Measurements from ENCODE around the gene TEX2. TPM values are rescaled to one million over a fixed set of nuclear protein-coding genes. Genes with fewer than 3 reads are reported as not detected.

TEX2 gene
- total RNA-seq, 1 experiment from 2014 or later: 20.1 TPM

DNA sequence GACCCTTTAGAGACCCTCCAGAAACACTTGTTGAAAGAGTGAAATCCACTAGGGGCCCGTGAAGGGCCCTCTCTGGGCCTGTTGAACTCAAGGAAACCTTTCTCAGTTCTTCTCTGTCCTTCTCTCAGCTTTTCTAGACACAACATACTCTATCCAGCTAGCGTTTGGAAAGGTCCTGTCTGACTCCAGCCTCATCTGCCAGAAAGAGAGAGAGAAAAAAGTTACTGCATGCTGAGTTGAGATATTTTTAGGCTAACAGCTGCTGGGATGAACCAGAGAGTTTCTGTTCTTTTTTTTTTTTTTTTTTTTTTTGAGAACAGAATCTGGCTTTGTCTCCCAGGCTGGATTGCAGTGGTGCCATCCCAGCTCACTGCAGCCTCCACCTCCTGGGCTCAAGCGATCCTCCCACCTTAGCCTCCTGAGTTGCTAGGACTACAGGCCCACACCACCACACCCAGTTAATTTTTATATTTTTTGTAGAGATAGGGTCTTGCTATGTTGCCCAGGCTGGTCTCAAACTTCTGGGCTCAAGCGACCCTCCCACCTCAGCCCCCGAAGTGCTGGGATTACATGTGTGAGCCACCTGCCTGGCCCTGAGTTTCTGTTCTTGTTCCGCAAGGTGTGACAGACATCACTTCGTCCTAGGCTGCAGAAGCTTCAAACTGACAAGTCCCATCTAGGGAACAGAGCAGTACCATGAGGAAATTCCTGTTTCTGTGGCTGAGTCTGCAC lies 14.9 kb upstream of the TEX2 start:
- H3K4me1 ChIP-seq (ENCODE audit: control insufficient read depth, insufficient read depth, low read length): no peaks in the 10 kb centered on the region
- H3K27ac ChIP-seq (ENCODE audit: low read length): no peak overlapping the region
- TF ChIP-seq REST (IDR thresholded peaks at IDR 0.05; ENCODE audit: insufficient read depth in 1 of 2, low read depth in 2 of 2, low read length in 1 of 2) (no peak), POLR2AphosphoS5 (IDR thresholded peaks at IDR 0.05; ENCODE audit: low read depth, low read length) (no peak), SIN3A (IDR thresholded peaks at IDR 0.05; ENCODE audit: borderline replicate concordance, insufficient read depth, low read depth, low read length) (no peak), CTCF (IDR thresholded peaks at IDR 0.05) (no peak), TCF7L2 (IDR thresholded peaks at IDR 0.05; ENCODE audit: low read depth, low read length) (no peak)
- ChIA-PET CTCF (no interaction called here), POLR2A (interaction anchor here (0.6 to 0.7 kb wide), 2 partner anchors 12 to 52 kb away, joined by 3 read pairs; no protein-coding TSS in a partner anchor)
- H3K36me3 ChIP-seq (ENCODE audit: control insufficient read depth, insufficient read depth, low read length): no peaks in the 10 kb centered on the region
- BruUV-seq (replicated peaks): no TSS peak
- no peak overlapping the region for H3K4me3 ChIP-seq (ENCODE audit: low read depth in 2 of 2, low read length in 2 of 2)
- intact Hi-C loops (cut with micrococcal nuclease; ENCODE audit: unreplicated experiment): no loop called here
- no peaks in the 10 kb centered on the region for H3K27me3 ChIP-seq (ENCODE audit: control insufficient read depth, insufficient read depth, low read length)
- ATAC-seq (no peak), DNase-seq (ENCODE audit: low read depth, low spot score) (no peak)
- in situ Hi-C loops (cut with HindIII; ENCODE audit: low pct_unique_long_range_greater_than_20kb, low sequenced_read_pairs): no loop called here
- H3K9me3 ChIP-seq (ENCODE audit: control insufficient read depth, insufficient read depth, low read depth, low read length): no peaks in the 10 kb centered on the region

GRCh38 chr17:64276961-64277505 lies 14.0 kb upstream of the TEX2 start:
- no peaks in the 10 kb centered on the region for H3K9me3 ChIP-seq (ENCODE audit: control insufficient read depth, insufficient read depth, low read depth, low read length)
- in situ Hi-C loops (cut with HindIII; ENCODE audit: low pct_unique_long_range_greater_than_20kb, low sequenced_read_pairs): no loop called here
- H3K27me3 ChIP-seq (ENCODE audit: control insufficient read depth, insufficient read depth, low read length): no peaks in the 10 kb centered on the region
- DNase-seq (ENCODE audit: low read depth, low spot score) (no peak), ATAC-seq (no peak)
- no TSS peak for BruUV-seq (replicated peaks)
- TF ChIP-seq CTCF (IDR thresholded peaks at IDR 0.05) (no peak), REST (IDR thresholded peaks at IDR 0.05; ENCODE audit: insufficient read depth in 1 of 2, low read depth in 2 of 2, low read length in 1 of 2) (no peak), POLR2AphosphoS5 (IDR thresholded peaks at IDR 0.05; ENCODE audit: low read depth, low read length) (no peak), TCF7L2 (IDR thresholded peaks at IDR 0.05; ENCODE audit: low read depth, low read length) (no peak), SIN3A (IDR thresholded peaks at IDR 0.05; ENCODE audit: borderline replicate concordance, insufficient read depth, low read depth, low read length) (no peak)
- no peak overlapping the region for H3K27ac ChIP-seq (ENCODE audit: low read length)
- intact Hi-C loops (cut with micrococcal nuclease; ENCODE audit: unreplicated experiment): no loop called here
- POLR2A ChIA-PET: interaction anchor here (0.7 kb wide), 1 partner anchor 11 kb away, joined by 3 read pairs; no protein-coding TSS in a partner anchor
- H3K4me3 ChIP-seq (ENCODE audit: low read depth in 2 of 2, low read length in 2 of 2): no peak overlapping the region
- H3K36me3 ChIP-seq (ENCODE audit: control insufficient read depth, insufficient read depth, low read length): no peaks in the 10 kb centered on the region
- no peaks in the 10 kb centered on the region for H3K4me1 ChIP-seq (ENCODE audit: control insufficient read depth, insufficient read depth, low read length)
- CTCF ChIA-PET: interaction anchor here (0.6 kb wide), 1 partner anchor 142 kb away, joined by 4 read pairs; no protein-coding TSS in a partner anchor

All from Panc1 (cell line).